A549 treated with DMSO at 1 μM for 4 hours (cell line): ENCODE measurements around the gene CTAGE9. TPM values are rescaled to one million over a fixed set of nuclear protein-coding genes. Genes with fewer than 3 reads are reported as not detected.

Source experiments
- total RNA-seq: library from RNA; stranded (reverse); fragments of 200-300 nt; extraction: Qiagen RNA extraction; gene quantifications from 5 replicates; pipeline ENCODE4 v1.2.3, GENCODE V29; 2022; ENCODE audit warnings: low read depth

The CTAGE9 gene
- not detected in 5 replicates for total RNA-seq

GRCh38 chr6:131710917-131711316, at the start of gene CTAGE9:
Gene CTAGE9, minus strand, starts transcription at chr6:131711017. Its CDS starts 0 bp downstream, at chr6:131711017.

Other genes with a start within 250 kb of the CTAGE9 start
- gene ARG1, start 137.8 kb downstream of the CTAGE9 start, total RNA-seq = not detected in 5 replicates
- gene MED23, start 82.8 kb downstream of the CTAGE9 start, total RNA-seq = 6.5 to 8.9 TPM (median 7.8 TPM) in 5 replicates
- not detected in 5 replicates for gene ENPP3, start 73.7 kb downstream of the CTAGE9 start, total RNA-seq
- not detected in 5 replicates for gene OR2A4, start 9.6 kb downstream of the CTAGE9 start, total RNA-seq
- gene ENPP1, start 97.0 kb upstream of the CTAGE9 start, total RNA-seq = 1.1 to 2.3 TPM (median 1.5 TPM) in 5 replicates
- gene CCN2, start 240.4 kb upstream of the CTAGE9 start, total RNA-seq = 22.6 to 39.7 TPM (median 26.4 TPM) in 5 replicates